ENCODE data around the gene MRC1.

The MRC1 gene

GRCh38 chr10:17814973-17815372 lies 5.8 kb downstream of the MRC1 start:
- H4K12ac ChIP-seq (ENCODE audit: low read depth, low read length), result no peak overlapping the region
- H3K18ac ChIP-seq (ENCODE audit: low read length), result no peak overlapping the region
- no peaks in the 10 kb centered on the region for H3K27me3 ChIP-seq (ENCODE audit: insufficient read depth, low read length)
- H3K9ac ChIP-seq (ENCODE audit: low read length), result no peak overlapping the region
- H2BK12ac ChIP-seq (ENCODE audit: low read length), result no peak overlapping the region
- H3K79me1 ChIP-seq (ENCODE audit: low read length), result no peaks in the 10 kb centered on the region
- no peak overlapping the region for H2BK120ac ChIP-seq (ENCODE audit: insufficient read depth, low read length, poor library complexity)
- no peak overlapping the region for H2AK5ac ChIP-seq (ENCODE audit: low read length)
- no peak overlapping the region for H3K4ac ChIP-seq (ENCODE audit: low read depth, low read length)
- no peak overlapping the region for H3K27ac ChIP-seq (ENCODE audit: low read depth, low read length)
- no peak overlapping the region for H4K8ac ChIP-seq (ENCODE audit: low read depth, low read length)
- no peaks in the 10 kb centered on the region for H3K79me2 ChIP-seq (ENCODE audit: control insufficient read depth, insufficient read depth, low read length, poor library complexity)
- no peak overlapping the region for H3K4me2 ChIP-seq (ENCODE audit: low read length)
- H3K4me1 ChIP-seq (ENCODE audit: control insufficient read depth in 1 of 2, insufficient read depth in 2 of 2, low read length in 2 of 2), result no peaks in the 10 kb centered on the region
- no peaks in the 10 kb centered on the region for H3K9me3 ChIP-seq (ENCODE audit: insufficient read depth, low read depth, low read length)
- no peak overlapping the region for H3K14ac ChIP-seq (ENCODE audit: low read length)
- no peak overlapping the region for H4K91ac ChIP-seq (ENCODE audit: low read depth, low read length)
- no peak overlapping the region for H2BK5ac ChIP-seq (ENCODE audit: low read depth, low read length, poor library complexity)
- no peak for DNase-seq
- no peaks in the 10 kb centered on the region for H3K36me3 ChIP-seq (ENCODE audit: control insufficient read depth in 1 of 2, insufficient read depth in 2 of 2, low read length in 2 of 2)
- H3K23ac ChIP-seq (ENCODE audit: low read length), result no peak overlapping the region
- H2AFZ ChIP-seq (ENCODE audit: insufficient read depth, low read length, poor library complexity), result no peak overlapping the region
- no peak overlapping the region for H3K4me3 ChIP-seq (ENCODE audit: low read depth, low read length)
- no CpG with 5 or more reads among the region's 5 CpGs for WGBS (ENCODE audit: extremely low coverage, insufficient coverage, insufficient read length)

- Histone ChIP-seq H2AK5ac (ENCODE audit: low read length) (no peak overlapping the region), H3K4me1 (ENCODE audit: control insufficient read depth in 1 of 2, insufficient read depth in 2 of 2, low read length in 2 of 2) (no peaks in the 10 kb centered on the region), H3K27ac (ENCODE audit: low read depth, low read length) (no peak overlapping the region), H3K4me2 (ENCODE audit: low read length) (no peak overlapping the region), H3K79me2 (ENCODE audit: control insufficient read depth, insufficient read depth, low read length, poor library complexity) (no peaks in the 10 kb centered on the region), H2AFZ (ENCODE audit: insufficient read depth, low read length, poor library complexity) (no peak overlapping the region), H2BK12ac (ENCODE audit: low read length) (no peak overlapping the region), H3K36me3 (ENCODE audit: control insufficient read depth in 1 of 2, insufficient read depth in 2 of 2, low read length in 2 of 2) (no peaks in the 10 kb centered on the region), H3K9me3 (ENCODE audit: insufficient read depth, low read depth, low read length) (no peaks in the 10 kb centered on the region), H3K4me3 (ENCODE audit: low read depth, low read length) (no peak overlapping the region), H3K14ac (ENCODE audit: low read length) (no peak overlapping the region), H3K4ac (ENCODE audit: low read depth, low read length) (no peak overlapping the region), H3K9ac (ENCODE audit: low read length) (no peak overlapping the region), H2BK5ac (ENCODE audit: low read depth, low read length, poor library complexity) (no peak overlapping the region), H3K18ac (ENCODE audit: low read length) (no peak overlapping the region), H3K27me3 (ENCODE audit: insufficient read depth, low read length) (no peaks in the 10 kb centered on the region), H3K79me1 (ENCODE audit: low read length) (no peaks in the 10 kb centered on the region), H2BK120ac (ENCODE audit: insufficient read depth, low read length, poor library complexity) (no peak overlapping the region), H4K91ac (ENCODE audit: low read depth, low read length) (no peak overlapping the region), H4K8ac (ENCODE audit: low read depth, low read length) (no peak overlapping the region), H4K12ac (ENCODE audit: low read depth, low read length) (no peak overlapping the region), H3K23ac (ENCODE audit: low read length) (no peak overlapping the region)
- WGBS (ENCODE audit: extremely low coverage, insufficient coverage, insufficient read length), result no CpG with 5 or more reads among the region's 7 CpGs
- DNase-seq, result no peak
Observed at GRCh38 chr10:17816199-17816598, 7.1 kb downstream of the MRC1 start.

DNA sequence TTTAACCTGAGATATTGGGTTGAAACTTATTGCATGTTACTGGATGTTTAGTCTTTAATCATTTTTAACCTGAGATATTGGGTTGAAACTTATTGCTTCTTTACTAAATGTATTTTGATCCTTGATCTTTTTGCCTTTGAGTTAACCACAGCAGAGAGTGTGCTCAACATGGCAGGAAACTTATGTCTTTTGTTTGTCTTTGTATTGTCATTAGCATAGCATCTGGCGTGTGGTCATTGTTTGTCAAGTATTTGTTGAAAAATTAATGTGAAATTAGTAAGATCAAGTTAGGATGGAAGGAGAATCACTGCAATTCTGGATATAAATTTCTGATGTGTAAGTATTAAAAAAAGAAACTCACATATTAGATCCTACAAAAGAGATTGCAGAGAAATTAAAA lies 8.2 kb downstream of the MRC1 start:
- H2AFZ ChIP-seq (ENCODE audit: insufficient read depth, low read length, poor library complexity), result no peak overlapping the region
- H3K79me2 ChIP-seq (ENCODE audit: control insufficient read depth, insufficient read depth, low read length, poor library complexity), result no peaks in the 10 kb centered on the region
- H3K36me3 ChIP-seq (ENCODE audit: control insufficient read depth in 1 of 2, insufficient read depth in 2 of 2, low read length in 2 of 2), result no peaks in the 10 kb centered on the region
- H3K27me3 ChIP-seq (ENCODE audit: insufficient read depth, low read length), result no peaks in the 10 kb centered on the region
- H2BK5ac ChIP-seq (ENCODE audit: low read depth, low read length, poor library complexity), result no peak overlapping the region
- no peak overlapping the region for H4K91ac ChIP-seq (ENCODE audit: low read depth, low read length)
- no peak overlapping the region for H4K12ac ChIP-seq (ENCODE audit: low read depth, low read length)
- no peak for DNase-seq
- no peak overlapping the region for H2AK5ac ChIP-seq (ENCODE audit: low read length)
- H3K18ac ChIP-seq (ENCODE audit: low read length), result no peak overlapping the region
- H2BK12ac ChIP-seq (ENCODE audit: low read length), result no peak overlapping the region
- H3K23ac ChIP-seq (ENCODE audit: low read length), result no peak overlapping the region
- no peak overlapping the region for H3K4ac ChIP-seq (ENCODE audit: low read depth, low read length)
- no peaks in the 10 kb centered on the region for H3K4me1 ChIP-seq (ENCODE audit: control insufficient read depth in 1 of 2, insufficient read depth in 2 of 2, low read length in 2 of 2)
- H4K8ac ChIP-seq (ENCODE audit: low read depth, low read length), result no peak overlapping the region
- no peak overlapping the region for H3K14ac ChIP-seq (ENCODE audit: low read length)
- no peaks in the 10 kb centered on the region for H3K9me3 ChIP-seq (ENCODE audit: insufficient read depth, low read depth, low read length)
- H3K79me1 ChIP-seq (ENCODE audit: low read length), result no peaks in the 10 kb centered on the region
- no peak overlapping the region for H3K4me2 ChIP-seq (ENCODE audit: low read length)
- no peak overlapping the region for H2BK120ac ChIP-seq (ENCODE audit: insufficient read depth, low read length, poor library complexity)
- no CpG with 5 or more reads among the region's 1 CpG for WGBS (ENCODE audit: extremely low coverage, insufficient coverage, insufficient read length)
- H3K9ac ChIP-seq (ENCODE audit: low read length), result no peak overlapping the region
- H3K27ac ChIP-seq (ENCODE audit: low read depth, low read length), result no peak overlapping the region
- H3K4me3 ChIP-seq (ENCODE audit: low read depth, low read length), result no peak overlapping the region

DNA sequence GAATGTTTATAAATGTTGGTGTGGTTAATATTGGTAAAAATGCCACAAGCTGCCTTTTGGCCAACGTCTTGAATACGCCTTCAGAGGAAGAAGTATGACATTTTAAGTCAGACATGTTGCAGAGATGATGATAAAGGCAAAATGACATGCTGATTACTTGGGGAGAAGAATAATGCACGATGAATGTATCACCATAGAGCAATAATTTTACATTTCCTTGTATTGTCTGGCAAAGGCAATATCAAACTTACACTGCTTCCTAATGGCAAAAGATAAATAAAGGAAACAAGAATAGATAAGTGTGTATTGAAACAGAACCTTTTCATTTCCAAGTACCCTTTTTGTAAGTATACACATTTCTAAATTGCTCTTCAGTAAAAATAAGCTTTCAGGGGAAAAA lies 8.6 kb downstream of the MRC1 start:
- Histone ChIP-seq H3K9me3 (ENCODE audit: insufficient read depth, low read depth, low read length) (no peaks in the 10 kb centered on the region), H2AK5ac (ENCODE audit: low read length) (no peak overlapping the region), H3K4me1 (ENCODE audit: control insufficient read depth in 1 of 2, insufficient read depth in 2 of 2, low read length in 2 of 2) (no peaks in the 10 kb centered on the region), H3K9ac (ENCODE audit: low read length) (no peak overlapping the region), H2BK5ac (ENCODE audit: low read depth, low read length, poor library complexity) (no peak overlapping the region), H4K8ac (ENCODE audit: low read depth, low read length) (no peak overlapping the region), H3K18ac (ENCODE audit: low read length) (no peak overlapping the region), H3K36me3 (ENCODE audit: control insufficient read depth in 1 of 2, insufficient read depth in 2 of 2, low read length in 2 of 2) (no peaks in the 10 kb centered on the region), H3K27me3 (ENCODE audit: insufficient read depth, low read length) (no peaks in the 10 kb centered on the region), H3K79me2 (ENCODE audit: control insufficient read depth, insufficient read depth, low read length, poor library complexity) (no peaks in the 10 kb centered on the region), H4K12ac (ENCODE audit: low read depth, low read length) (no peak overlapping the region), H3K79me1 (ENCODE audit: low read length) (no peaks in the 10 kb centered on the region), H3K4me2 (ENCODE audit: low read length) (no peak overlapping the region), H2BK120ac (ENCODE audit: insufficient read depth, low read length, poor library complexity) (no peak overlapping the region), H3K14ac (ENCODE audit: low read length) (no peak overlapping the region), H4K91ac (ENCODE audit: low read depth, low read length) (no peak overlapping the region), H3K4me3 (ENCODE audit: low read depth, low read length) (no peak overlapping the region), H2BK12ac (ENCODE audit: low read length) (no peak overlapping the region), H3K27ac (ENCODE audit: low read depth, low read length) (no peak overlapping the region), H2AFZ (ENCODE audit: insufficient read depth, low read length, poor library complexity) (no peak overlapping the region), H3K4ac (ENCODE audit: low read depth, low read length) (no peak overlapping the region), H3K23ac (ENCODE audit: low read length) (no peak overlapping the region)
- DNase-seq, result no peak
- WGBS (ENCODE audit: extremely low coverage, insufficient coverage, insufficient read length), result no CpG with 5 or more reads among the region's 3 CpGs

Data from trophoblast cell (in vitro differentiated cells and primary cell).